EH (cell line): ENCODE measurements around the gene KIF18A.
A peak's percentile ranks its signal among the peaks of the same experiment; 100 is the strongest.

ENCODE experiments used
- DNase-seq: peaks from one replicate; pipeline ENCODE4 v3.0.0-alpha.2; 2015; ENCODE audit warnings: low read depth

The KIF18A gene

DNA sequence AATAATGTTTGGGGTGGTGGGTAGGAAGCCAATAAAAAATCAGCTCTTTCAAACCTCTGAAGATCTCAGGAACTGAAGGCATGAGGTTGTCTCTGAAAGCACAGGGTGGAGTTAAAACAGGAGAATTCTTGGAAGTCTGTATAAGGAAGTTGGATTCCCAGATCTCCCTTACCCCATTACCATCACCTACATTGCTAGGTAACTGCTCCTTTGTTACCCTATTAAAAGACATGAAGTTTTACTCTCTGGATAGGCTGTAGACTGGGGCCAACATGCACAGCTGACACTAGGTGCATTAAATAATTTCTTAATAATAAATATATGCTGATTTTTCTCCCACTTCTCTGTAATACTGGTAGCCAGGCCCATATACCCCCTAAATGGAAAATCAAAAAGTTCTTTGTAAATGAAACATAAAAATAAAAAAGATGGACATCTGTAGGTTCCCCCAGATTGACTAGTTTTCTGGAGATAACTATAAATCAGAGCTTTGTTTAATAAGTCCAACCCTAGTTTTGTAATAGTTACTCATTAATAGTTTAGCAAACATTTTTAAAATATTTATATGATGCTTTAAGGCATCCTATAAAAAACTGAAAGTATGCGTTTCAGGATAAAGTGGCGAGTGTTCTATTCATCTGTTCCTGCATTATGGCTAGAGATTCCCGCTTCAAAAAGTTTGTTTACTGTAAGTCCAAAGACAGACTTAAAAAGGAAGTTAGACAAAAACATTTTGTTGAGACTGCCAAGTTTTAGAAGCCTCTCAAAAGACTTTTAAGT is 63.8 kb downstream of the KIF18A start:
- DNase-seq: peak; percentile 24

DNA sequence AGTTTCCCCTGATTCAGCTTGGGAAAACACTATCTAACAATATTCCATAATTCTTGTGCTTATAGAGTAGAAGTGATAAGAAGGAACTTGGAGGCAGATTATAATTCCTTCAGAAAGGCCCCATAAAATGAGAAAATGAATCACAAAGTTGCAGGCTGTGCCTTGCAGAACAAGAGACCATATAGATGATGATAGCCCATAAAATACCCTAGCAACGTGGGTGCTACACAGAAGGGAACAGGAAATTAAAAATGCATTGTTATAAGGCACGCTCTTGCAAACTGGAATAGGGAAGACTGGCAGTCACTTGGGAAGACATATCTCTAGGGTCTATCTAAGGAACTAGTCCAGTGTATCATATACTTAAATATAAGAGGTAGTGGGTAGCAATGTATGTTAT is 67.6 kb downstream of the KIF18A start:
- DNase-seq: no peak

DNA sequence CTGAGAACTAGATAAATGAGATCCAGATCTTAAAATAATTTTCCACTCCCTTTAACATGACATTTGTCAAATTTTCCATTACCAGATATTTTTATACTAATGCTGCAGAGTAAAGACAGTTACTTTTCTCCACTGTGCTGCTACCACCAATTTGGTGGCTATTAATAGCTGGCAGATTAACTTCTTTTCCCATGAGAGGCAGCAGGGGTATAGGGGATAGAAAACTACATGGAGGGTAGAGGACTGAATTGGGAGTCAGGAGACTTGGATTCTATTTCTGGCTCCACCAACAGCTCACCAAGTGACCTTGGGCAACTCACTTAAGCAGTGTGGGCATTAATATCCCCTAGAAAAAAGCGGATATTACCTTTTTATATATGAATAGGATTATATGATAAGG is 69.2 kb downstream of the KIF18A start:
- peak; percentile 10 for DNase-seq

DNA sequence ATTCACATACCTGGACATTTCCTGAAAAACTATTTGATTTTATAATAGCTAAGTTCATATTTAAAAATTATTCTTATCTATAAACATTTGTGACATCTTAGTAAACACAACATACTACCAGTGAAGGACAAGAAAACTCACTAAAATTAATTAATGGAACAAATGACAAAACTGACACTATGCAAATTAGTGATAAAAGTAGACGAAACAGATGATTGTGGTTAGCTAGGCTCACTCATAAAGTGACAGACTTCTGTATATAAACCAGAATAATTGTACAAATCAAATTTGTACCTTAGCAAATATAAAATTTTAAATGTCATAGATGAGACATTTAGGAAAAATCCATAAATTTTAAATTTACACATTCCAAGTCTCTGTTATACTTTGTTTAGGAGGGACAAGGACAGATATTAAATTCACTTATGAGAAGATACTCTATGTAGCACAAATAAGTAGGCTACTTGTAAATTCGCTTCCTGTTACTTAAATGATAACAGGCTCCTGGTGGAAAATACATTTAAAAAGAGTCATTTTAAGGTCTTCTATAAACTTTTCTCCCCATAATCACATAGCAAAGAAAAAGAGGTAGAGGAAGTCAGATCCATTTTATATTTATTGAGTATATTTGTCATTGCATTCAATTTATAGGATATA is 81.2 kb downstream of the KIF18A start:
- no peak for DNase-seq

DNA sequence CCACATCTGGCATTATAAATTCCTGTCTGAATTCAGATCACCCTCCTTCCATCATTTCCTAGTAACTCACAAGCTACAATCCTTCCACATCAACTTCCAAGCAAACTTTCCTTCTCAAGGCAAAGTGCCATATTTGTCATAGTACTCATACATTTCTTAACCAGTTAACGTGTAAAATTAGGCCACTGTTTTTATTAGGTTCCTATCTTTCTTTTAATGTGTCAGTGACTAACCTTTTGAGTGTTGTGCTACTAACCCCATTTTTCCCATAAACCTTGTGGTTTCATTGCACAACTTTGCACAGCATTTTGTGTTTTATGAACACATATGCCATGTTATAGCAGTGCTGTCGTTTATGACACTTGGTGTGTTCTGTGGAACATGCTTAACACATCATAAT is 90.1 kb downstream of the KIF18A start:
- DNase-seq: peak; percentile 87

DNA sequence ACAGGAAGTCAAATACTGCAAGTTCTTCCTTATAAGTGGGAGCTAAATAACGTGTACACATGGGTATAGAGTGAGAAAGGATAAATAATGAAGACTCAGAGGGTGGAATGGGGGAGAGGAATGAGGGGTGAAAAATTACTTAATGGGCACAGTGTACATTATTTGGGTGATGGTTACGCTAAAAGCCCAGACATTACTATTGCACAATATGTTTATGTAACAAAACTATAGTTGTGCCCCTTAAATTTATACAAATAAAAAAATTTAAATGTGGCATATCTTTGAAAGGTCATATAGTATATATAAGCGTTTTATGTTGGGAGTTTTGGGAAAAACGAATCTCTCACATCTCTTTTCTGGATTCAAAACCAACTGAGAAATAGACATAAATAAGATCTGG is 96.1 kb downstream of the KIF18A start:
- no peak for DNase-seq

DNA sequence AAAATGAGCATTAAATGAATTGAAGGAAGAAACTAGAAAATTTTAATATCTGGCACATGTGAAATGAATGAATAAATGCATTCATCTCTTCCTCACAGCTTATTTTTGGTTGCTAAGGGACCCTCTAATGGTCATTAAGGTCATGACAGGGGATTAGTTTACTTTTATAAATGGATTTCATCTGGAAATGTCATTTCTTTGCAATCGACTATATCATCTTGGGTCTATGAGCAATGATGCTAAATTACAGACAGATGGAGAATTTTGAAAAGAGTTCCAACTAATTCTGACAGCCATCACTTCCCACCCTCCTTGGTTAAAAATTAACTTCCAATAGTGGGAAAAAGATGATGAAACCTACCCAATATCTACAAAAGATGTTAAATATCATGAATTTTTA is 98.0 kb downstream of the KIF18A start:
- peak; percentile 3 for DNase-seq

DNA sequence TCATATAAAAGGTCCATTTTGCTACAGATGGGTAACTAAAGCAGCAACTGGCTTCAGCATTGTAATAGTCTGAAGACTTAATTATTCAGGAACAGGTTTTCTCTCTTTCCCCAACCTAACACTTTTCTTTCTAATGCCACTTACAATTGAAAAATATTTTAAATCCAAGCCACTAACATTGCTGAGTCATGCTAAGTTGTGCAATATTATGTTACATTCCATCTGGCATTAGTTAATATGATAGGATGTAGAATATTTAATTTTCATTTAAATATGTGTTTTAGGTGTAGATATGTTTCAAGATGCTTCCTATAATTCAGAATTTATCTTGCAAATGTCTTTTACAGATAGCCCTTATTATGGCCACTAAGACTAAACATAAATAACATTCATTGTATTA is 98.6 kb downstream of the KIF18A start:
- DNase-seq: peak; percentile 71

DNA sequence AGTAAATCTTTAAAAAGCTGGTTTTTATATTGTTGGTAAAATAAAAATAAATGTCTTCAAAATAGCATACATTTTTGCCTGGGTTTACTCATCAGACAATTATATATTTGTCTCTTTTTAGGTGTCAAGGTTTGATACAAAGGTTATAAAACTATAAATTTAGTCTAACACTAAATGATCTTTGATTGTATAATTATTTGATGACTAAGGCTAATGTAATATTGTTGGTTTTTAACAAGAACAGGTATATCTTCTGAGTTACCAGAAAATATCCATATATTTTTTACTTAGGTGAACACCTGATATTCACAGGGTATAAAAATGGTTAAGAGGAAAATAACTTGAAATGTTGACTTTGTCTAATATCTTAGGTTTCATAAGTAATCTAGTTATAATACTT is 104.3 kb downstream of the KIF18A start:
- DNase-seq: no peak

DNA sequence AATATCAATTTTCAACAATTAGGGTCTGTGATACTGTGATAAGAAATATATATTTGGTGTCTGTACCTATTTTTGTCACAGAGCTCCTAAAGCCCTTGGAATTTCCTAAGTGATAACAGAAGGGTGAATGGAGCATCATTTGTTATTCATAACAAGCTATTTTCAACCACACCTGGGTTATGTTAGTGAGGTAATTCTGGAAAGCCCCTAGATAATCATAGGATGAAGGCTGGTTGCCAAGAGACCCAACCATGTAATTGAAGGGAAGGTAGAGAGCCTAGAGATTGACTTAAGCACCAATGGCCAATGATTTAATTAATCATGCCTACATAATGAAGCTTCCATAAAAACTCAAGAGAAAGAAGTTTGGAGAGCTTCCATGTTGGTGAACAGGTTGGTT is 109.4 kb downstream of the KIF18A start:
- no peak for DNase-seq

DNA sequence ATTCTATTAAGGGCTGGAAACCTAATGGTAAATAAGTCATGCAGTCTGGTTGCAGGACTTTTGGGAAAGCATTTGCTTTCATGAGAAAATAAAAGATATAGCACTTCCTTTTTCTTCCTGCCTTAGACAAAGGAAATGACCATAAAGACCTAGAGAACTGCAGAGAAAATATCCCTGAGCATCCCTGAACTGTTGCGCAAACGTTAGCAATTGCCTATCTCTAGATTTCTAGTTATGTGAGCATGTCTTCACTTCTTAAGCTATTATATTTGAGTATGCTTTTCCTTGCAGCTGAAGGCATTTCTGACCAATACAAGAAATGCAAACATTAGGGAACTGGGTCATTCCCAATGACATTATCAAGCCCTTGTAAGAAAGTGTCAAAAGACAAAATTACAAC is 110.6 kb downstream of the KIF18A start:
- no peak for DNase-seq

DNA sequence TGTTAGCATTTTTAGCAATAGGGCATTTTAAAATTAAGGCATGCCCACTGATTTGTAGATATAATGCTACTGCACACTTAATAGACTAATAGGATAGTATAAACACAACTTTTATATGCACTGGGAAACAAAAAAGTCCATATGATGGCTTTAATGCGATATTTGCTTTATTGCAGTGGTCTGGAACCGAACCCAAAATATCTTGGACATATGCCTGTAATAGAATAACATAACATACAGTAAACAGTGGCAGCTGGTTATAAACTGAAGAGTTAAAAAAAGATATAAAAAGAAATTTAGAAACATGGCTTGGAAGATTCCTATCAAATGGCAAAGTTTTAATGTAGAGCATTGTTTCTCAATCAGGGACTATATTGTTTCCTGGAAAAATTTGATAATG is 111.9 kb downstream of the KIF18A start:
- DNase-seq: no peak

DNA sequence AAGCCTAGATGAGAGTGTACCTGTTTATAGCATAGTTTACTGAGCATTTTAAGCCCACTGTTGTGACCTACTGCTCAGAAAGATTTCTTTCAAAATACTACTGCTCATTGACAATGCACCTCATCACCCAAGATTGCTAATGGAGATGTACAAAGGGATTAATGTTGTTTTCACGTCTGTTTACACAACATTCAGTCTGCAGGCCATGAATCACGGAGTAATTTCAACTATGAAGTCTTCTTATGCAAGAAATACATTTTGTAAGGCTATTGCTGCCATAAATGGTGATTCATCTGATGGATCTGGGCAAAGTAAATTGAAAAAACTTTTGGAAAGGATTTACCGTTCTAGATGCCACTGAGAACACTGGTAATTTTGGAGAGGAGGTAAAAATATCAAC is 112.9 kb downstream of the KIF18A start:
- DNase-seq: peak; percentile 60

DNA sequence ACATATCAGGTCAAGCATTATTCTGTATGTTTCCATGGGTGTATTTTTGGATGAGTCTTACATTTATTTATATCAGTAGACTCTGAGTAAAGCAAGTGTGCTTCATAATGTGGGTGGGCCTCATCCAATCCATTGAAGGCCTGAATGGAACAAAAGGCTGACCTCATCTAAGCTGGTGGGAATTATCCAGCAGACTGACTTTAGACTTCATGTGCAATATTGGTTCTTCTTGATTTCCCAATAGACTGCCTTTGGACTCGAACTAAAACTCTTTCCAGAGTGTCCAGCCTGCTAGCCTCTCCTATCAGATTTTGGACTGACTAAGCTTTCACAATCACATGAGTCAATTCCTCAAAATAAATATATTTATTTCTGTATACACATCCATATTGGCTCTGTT is 116.2 kb downstream of the KIF18A start:
- DNase-seq: no peak

DNA sequence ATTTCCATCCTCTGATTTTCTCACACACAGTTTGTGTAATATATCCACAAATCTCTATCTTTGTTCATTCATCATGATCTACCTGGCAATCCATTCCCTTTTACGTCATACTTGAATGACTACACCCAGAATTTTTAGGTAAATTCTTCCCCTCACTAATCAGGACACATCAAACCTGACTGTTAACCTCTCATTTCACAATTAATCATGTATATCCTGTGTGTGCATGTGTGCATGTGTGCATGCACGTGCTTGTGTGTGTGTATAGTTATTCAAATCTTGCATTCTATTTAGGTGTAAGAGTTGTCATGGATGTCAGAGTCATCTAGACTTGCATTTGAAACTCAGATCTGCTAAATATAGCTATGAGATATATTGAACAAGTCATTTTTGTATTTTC is 130.4 kb downstream of the KIF18A start:
- no peak for DNase-seq

DNA sequence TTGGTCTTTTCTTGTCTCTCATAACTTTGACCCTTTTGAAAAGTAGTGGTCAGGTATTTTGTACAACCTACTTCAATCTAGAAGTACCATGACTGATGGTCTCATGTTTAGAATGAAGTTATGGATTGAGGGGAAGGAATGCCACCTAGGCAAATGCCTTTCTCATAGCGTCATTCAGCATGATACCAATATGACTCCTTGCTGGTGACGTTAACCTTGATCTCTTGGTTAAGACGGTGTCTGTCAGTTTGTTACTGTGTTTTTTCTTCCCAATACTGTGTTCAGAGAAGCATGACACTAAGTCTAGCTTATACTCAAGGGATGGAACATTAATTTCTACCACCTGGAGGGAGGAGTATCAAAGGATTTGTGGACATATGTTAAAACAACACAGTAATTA is 130.9 kb downstream of the KIF18A start:
- peak; percentile 11 for DNase-seq

DNA sequence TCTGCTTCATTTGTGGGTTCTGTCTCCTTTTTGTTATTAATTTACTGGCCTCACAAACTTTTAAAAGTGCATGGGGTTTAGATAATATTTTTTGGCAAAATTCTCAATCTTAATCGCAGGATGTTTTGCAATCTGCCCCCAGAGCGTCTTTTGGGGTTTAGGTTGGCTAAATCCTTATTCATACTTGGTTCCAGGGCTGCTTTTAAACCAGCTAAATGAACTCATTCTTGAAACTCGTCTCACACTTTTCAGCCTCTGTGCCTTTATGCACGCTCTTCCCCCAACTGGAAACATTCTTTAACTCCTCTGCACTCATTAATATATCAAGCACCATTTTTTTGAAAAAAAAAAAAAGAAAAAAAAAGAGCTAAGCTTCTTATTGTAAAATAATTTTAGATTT is 131.7 kb downstream of the KIF18A start:
- DNase-seq: peak; percentile 27

DNA sequence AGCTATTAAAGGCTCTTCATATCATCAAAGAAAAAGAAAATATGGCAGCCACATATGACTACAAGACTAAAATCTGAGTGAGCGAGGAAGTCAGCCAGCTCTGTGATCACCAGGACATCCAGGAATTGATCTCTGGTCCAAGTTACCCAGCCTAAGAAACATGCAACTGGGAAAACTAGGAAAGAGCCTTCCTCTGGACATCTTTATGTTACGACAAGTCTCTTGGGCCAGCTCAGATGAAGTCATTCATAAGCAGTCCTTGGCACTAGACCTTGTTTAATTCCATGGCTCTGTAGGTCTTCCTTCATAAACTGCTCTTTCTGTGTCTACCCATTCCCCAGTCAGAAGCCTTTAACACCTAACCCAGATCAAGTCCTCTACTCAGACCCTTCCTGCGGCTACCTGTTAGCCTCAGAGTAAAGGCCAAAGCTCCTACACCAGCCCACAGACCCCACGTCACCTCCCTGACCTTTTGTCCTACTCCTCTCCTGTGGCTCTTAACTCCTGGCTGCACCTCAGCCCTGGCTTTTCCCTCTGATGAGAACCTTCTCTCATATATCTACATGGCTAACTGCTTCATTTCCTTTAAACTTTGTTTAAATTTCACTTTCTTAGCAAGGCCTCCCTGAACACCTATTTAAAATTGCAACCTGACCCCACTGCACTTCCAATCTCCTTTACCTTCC is 134.0 kb downstream of the KIF18A start:
- no peak for DNase-seq

DNA sequence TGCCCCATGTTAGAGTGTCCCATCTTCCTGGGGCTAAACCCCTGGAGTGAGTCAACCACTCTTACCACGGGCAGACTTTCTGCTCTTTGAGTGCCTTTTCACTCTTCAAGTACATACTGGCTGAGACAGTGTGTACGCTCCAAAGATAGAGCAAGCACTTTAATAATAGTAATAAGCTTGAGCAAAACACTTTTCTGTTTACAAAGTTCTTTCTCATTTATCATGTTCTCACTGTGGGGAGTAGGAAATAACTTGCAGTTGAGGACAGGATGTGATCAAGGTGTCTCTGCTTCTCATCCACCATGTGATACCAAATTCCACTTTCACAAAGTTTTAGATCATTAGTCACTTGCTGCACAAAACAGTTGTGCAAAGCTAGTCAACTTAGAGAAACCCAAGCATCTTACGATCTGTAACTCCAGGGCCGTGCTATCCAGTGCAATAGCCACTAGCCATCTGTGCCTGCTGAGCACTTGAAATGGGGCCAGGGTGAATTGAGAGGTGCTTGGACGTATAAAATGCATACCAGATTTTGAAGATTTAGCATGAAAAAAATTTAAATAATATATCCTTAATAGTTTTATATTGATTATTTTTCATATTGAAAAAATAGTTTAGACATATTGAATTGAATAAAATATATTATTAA is 135.3 kb downstream of the KIF18A start:
- peak; percentile 55 for DNase-seq

DNA sequence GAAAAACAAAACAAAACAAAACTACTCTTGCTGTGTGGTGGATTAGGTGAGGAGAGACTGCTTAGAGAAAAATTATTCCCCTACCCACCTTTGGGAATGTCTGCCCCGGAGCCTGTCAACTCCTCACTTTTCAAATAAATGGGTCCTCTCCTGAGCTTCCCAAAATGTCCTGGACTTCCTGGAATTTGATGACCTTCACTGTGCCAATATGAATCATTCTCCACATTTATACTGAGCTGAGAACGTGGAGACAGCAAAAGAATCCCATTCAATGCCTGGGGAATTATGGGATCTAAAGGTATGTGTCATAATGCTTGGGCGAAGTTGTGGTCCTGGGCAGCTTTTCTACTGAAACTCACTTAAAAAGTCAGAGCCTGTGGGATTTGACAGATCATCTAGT is 136.8 kb downstream of the KIF18A start:
- DNase-seq: peak; percentile 38
